K562 (cell line): ENCODE results near the gene PHPT1.

Experiments used
- BRCA1 ChIP-seq, 2 experiments: fragments of 450-650 bp in 1 of 2; sonication (generic) in 1 of 2; formaldehyde crosslinking in 1 of 2; IDR thresholded peaks; 2 replicates each; pipeline versions ENCODE4 v1.5.0 to v1.6.1; 2017 to 2020; ENCODE audit warnings: mild to moderate bottlenecking in 1 of 2, missing genetic modification reagents in 1 of 2
- ESRRB ChIP-seq: fragments of 250-450 bp; sonication (Bioruptor Pico); IDR thresholded peaks from 2 replicates; pipeline ENCODE4 v1.5.0; 2020; ENCODE audit warnings: mild to moderate bottlenecking, moderate library complexity, borderline replicate concordance
- ILK ChIP-seq: fragments of 450-650 bp; IDR thresholded peaks from 2 replicates; pipeline ENCODE4 v1.6.1; 2016; ENCODE audit warnings: missing genetic modification characterization, low read depth, mild to moderate bottlenecking, missing compliant biosample characterization, moderate library complexity, borderline replicate concordance
- SRF ChIP-seq, 2 experiments: fragments of 250-450, 450-650 bp in 1 of 2; sonication (Bioruptor Pico) in 1 of 2; sonication (generic) in 1 of 2; formaldehyde crosslinking; IDR thresholded peaks; 2 replicates each; pipeline versions ENCODE4 v1.5.0 to v1.5.1; 2020 to 2022; ENCODE audit warnings: mild to moderate bottlenecking in 1 of 2, missing genetic modification reagents in 1 of 2
- ZNF217 ChIP-seq: sonication (generic); formaldehyde crosslinking; IDR thresholded peaks from 2 replicates; pipeline ENCODE4 v1.8.0; 2022; ENCODE audit warnings: mild to moderate bottlenecking, missing genetic modification reagents
- ZNF24 ChIP-seq: fragments of 450-650 bp; IDR thresholded peaks from 2 replicates; pipeline ENCODE4 v1.6.1; 2016
- TF ChIP-seq, protein P1 (sequence below): fragments of 450-650 bp; IDR thresholded peaks from 2 replicates; pipeline ENCODE4 v1.6.1; 2017; ENCODE audit warnings: mild to moderate bottlenecking, moderate library complexity
- TF ChIP-seq, protein P2 (sequence below), 3 experiments: IDR thresholded peaks in 2 of 3; conservative IDR thresholded peaks in 1 of 3; 2 replicates each; pipeline ENCODE4 v1.5.1; 2011 to 2012; ENCODE audit warnings: low read length in 3 of 3, mild to moderate bottlenecking in 3 of 3, control low read depth in 2 of 3, improper control_type of control experiment in 1 of 3, inconsistent platforms in 1 of 3, low read depth in 1 of 3, mixed read lengths in 1 of 3, moderate library complexity in 1 of 3; ENCODE audit not compliant: insufficient read depth in 2 of 3

DNA sequence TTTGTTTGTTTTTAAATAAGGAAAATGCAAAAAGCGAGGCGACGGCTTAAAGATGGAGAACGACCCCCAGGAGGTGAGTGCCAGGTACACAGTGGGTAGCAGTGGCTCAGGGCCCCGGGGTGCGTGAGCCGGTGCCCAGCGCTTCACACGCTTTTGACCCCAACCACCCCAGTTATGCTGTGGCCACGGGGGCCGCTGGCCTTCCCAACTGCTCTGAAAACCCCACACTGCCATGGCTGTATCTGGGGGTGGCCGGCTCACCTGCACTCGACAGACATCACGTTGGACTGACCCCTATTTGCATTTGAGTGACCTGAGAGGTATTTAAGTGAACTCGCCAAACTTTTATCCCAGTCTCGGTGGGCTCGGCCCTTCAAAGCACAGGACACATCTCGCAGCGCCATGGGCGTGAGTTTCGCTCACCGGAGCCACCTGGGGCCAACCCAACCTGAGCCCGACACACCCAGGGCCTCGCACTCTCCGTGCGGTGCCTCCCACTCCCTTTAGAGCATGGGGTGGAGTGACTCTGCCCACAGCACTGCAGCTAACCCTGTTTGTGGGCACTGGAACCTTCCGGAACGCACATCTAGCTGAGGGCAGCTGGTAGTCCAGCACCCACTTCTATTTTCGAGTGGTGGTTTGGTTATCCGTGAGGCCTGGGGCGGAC is 20.6 kb upstream of the PHPT1 start:
- TF ChIP-seq ZNF24, result no peak
- TF ChIP-seq, protein P1, sequence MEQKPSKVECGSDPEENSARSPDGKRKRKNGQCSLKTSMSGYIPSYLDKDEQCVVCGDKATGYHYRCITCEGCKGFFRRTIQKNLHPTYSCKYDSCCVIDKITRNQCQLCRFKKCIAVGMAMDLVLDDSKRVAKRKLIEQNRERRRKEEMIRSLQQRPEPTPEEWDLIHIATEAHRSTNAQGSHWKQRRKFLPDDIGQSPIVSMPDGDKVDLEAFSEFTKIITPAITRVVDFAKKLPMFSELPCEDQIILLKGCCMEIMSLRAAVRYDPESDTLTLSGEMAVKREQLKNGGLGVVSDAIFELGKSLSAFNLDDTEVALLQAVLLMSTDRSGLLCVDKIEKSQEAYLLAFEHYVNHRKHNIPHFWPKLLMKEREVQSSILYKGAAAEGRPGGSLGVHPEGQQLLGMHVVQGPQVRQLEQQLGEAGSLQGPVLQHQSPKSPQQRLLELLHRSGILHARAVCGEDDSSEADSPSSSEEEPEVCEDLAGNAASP, result no peak
- no peak for TF ChIP-seq ESRRB (CRISPR knock-in tag)
- no peak for TF ChIP-seq ZNF217
- no peak for TF ChIP-seq SRF (CRISPR knock-in tag; IDR thresholded peaks at IDR 0.05)
- TF ChIP-seq BRCA1 (IDR thresholded peaks at IDR 0.05), result no peak
- no peak for TF ChIP-seq BRCA1 (CRISPR knock-in tag; IDR thresholded peaks at IDR 0.05)
- TF ChIP-seq, protein P2, sequence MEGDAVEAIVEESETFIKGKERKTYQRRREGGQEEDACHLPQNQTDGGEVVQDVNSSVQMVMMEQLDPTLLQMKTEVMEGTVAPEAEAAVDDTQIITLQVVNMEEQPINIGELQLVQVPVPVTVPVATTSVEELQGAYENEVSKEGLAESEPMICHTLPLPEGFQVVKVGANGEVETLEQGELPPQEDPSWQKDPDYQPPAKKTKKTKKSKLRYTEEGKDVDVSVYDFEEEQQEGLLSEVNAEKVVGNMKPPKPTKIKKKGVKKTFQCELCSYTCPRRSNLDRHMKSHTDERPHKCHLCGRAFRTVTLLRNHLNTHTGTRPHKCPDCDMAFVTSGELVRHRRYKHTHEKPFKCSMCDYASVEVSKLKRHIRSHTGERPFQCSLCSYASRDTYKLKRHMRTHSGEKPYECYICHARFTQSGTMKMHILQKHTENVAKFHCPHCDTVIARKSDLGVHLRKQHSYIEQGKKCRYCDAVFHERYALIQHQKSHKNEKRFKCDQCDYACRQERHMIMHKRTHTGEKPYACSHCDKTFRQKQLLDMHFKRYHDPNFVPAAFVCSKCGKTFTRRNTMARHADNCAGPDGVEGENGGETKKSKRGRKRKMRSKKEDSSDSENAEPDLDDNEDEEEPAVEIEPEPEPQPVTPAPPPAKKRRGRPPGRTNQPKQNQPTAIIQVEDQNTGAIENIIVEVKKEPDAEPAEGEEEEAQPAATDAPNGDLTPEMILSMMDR (IDR thresholded peaks at IDR 0.05 in 2 of 3, conservative IDR thresholded peaks at IDR 0.05 in 1 of 3; ENCODE audit: insufficient read depth in 2 of 3, low read depth in 1 of 3, low read length in 3 of 3), result no peak
- TF ChIP-seq ILK (tag), result no peak
